Measurements from ENCODE around the gene EEF1AKMT1.

- no peak for TF ChIP-seq HCFC1 (IDR thresholded peaks at IDR 0.05; ENCODE audit: low read length)
- no peak for TF ChIP-seq TAF1 (IDR thresholded peaks at IDR 0.05; ENCODE audit: borderline replicate concordance, low read depth, low read length)
- TF ChIP-seq, protein P1, sequence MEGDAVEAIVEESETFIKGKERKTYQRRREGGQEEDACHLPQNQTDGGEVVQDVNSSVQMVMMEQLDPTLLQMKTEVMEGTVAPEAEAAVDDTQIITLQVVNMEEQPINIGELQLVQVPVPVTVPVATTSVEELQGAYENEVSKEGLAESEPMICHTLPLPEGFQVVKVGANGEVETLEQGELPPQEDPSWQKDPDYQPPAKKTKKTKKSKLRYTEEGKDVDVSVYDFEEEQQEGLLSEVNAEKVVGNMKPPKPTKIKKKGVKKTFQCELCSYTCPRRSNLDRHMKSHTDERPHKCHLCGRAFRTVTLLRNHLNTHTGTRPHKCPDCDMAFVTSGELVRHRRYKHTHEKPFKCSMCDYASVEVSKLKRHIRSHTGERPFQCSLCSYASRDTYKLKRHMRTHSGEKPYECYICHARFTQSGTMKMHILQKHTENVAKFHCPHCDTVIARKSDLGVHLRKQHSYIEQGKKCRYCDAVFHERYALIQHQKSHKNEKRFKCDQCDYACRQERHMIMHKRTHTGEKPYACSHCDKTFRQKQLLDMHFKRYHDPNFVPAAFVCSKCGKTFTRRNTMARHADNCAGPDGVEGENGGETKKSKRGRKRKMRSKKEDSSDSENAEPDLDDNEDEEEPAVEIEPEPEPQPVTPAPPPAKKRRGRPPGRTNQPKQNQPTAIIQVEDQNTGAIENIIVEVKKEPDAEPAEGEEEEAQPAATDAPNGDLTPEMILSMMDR (IDR thresholded peaks at IDR 0.05 in 2 of 3, conservative IDR thresholded peaks at IDR 0.05 in 1 of 3; ENCODE audit: control insufficient read depth in 2 of 3, extremely low read depth in 1 of 3, insufficient read depth in 1 of 3, low read depth in 3 of 3, low read length in 3 of 3) = no peak
- TF ChIP-seq PML (IDR thresholded peaks at IDR 0.05; ENCODE audit: low read length) = no peak
- TF ChIP-seq, protein P2, sequence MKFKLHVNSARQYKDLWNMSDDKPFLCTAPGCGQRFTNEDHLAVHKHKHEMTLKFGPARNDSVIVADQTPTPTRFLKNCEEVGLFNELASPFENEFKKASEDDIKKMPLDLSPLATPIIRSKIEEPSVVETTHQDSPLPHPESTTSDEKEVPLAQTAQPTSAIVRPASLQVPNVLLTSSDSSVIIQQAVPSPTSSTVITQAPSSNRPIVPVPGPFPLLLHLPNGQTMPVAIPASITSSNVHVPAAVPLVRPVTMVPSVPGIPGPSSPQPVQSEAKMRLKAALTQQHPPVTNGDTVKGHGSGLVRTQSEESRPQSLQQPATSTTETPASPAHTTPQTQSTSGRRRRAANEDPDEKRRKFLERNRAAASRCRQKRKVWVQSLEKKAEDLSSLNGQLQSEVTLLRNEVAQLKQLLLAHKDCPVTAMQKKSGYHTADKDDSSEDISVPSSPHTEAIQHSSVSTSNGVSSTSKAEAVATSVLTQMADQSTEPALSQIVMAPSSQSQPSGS (IDR thresholded peaks at IDR 0.05; ENCODE audit: low read length) = no peak
- TF ChIP-seq, protein P3, sequence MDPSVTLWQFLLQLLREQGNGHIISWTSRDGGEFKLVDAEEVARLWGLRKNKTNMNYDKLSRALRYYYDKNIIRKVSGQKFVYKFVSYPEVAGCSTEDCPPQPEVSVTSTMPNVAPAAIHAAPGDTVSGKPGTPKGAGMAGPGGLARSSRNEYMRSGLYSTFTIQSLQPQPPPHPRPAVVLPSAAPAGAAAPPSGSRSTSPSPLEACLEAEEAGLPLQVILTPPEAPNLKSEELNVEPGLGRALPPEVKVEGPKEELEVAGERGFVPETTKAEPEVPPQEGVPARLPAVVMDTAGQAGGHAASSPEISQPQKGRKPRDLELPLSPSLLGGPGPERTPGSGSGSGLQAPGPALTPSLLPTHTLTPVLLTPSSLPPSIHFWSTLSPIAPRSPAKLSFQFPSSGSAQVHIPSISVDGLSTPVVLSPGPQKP (IDR thresholded peaks at IDR 0.05; ENCODE audit: low read depth, low read length) = no peak
- TF ChIP-seq RB1 (IDR thresholded peaks at IDR 0.05; ENCODE audit: borderline replicate concordance) = no peak
- TF ChIP-seq, protein P4, sequence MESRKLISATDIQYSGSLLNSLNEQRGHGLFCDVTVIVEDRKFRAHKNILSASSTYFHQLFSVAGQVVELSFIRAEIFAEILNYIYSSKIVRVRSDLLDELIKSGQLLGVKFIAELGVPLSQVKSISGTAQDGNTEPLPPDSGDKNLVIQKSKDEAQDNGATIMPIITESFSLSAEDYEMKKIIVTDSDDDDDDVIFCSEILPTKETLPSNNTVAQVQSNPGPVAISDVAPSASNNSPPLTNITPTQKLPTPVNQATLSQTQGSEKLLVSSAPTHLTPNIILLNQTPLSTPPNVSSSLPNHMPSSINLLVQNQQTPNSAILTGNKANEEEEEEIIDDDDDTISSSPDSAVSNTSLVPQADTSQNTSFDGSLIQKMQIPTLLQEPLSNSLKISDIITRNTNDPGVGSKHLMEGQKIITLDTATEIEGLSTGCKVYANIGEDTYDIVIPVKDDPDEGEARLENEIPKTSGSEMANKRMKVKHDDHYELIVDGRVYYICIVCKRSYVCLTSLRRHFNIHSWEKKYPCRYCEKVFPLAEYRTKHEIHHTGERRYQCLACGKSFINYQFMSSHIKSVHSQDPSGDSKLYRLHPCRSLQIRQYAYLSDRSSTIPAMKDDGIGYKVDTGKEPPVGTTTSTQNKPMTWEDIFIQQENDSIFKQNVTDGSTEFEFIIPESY (IDR thresholded peaks at IDR 0.05) = no peak
- TF ChIP-seq EP300 (IDR thresholded peaks at IDR 0.05; ENCODE audit: borderline replicate concordance in 1 of 2, control insufficient read depth in 1 of 2, low read depth in 2 of 2, low read length in 2 of 2) = no peak
- TF ChIP-seq POLR2A (IDR thresholded peaks at IDR 0.05; ENCODE audit: low read depth, low read length) = no peak
- TF ChIP-seq GABPA (IDR thresholded peaks at IDR 0.05; ENCODE audit: low read depth) = no peak
- TF ChIP-seq RBBP5 (conservative IDR thresholded peaks at IDR 0.05) = no peak
- TF ChIP-seq, protein P5, sequence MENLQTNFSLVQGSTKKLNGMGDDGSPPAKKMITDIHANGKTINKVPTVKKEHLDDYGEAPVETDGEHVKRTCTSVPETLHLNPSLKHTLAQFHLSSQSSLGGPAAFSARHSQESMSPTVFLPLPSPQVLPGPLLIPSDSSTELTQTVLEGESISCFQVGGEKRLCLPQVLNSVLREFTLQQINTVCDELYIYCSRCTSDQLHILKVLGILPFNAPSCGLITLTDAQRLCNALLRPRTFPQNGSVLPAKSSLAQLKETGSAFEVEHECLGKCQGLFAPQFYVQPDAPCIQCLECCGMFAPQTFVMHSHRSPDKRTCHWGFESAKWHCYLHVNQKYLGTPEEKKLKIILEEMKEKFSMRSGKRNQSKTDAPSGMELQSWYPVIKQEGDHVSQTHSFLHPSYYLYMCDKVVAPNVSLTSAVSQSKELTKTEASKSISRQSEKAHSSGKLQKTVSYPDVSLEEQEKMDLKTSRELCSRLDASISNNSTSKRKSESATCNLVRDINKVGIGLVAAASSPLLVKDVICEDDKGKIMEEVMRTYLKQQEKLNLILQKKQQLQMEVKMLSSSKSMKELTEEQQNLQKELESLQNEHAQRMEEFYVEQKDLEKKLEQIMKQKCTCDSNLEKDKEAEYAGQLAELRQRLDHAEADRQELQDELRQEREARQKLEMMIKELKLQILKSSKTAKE (IDR thresholded peaks at IDR 0.05; ENCODE audit: low read depth, poor library complexity, severe bottlenecking) = no peak
- TF ChIP-seq EGR1 (IDR thresholded peaks at IDR 0.05; ENCODE audit: borderline replicate concordance in 1 of 2, low read depth in 2 of 2, low read length in 2 of 2) = no peak
These were observed 64.4 kb downstream of the EEF1AKMT1 start for GRCh38 chr13:20709369-20709768.

Measured in GM12878 (cell line).